Natural killer cell (primary cell): ENCODE measurements around the gene FAM76B. TPM values are rescaled to one million over a fixed set of nuclear protein-coding genes. Genes with fewer than 3 reads are reported as not detected.

Experiments
- ATAC-seq, 3 donors: fragments of 150-1000 bp in 2 of 3; fragments of 200-7000 bp in 1 of 3; cut with Tn5 transposase; 1 replicate in 1 of 3; 2 replicates in 2 of 3; pipeline ENCODE4 v1.10.0; 2021; ENCODE audit warnings: mild to moderate bottlenecking in 2 of 3, moderate library complexity in 2 of 3
- DNase-seq, 2 donors: peaks; one replicate each; pipeline versions ENCODE4 v3.0.0 to v3.0.0-alpha.2; 2013 to 2021; ENCODE audit warnings: mixed read lengths in 1 of 2
- H3K27ac ChIP-seq: one replicate; pipeline ENCODE4 v1.5.1; 2013; ENCODE audit warnings: mild to moderate bottlenecking, low read length
- H3K27me3 ChIP-seq: one replicate; pipeline ENCODE4 v1.6.1; 2013; ENCODE audit warnings: low read length; ENCODE audit not compliant: control insufficient read depth, insufficient read depth
- H3K36me3 ChIP-seq: one replicate; pipeline ENCODE4 v1.6.1; 2013; ENCODE audit warnings: low read length; ENCODE audit not compliant: control insufficient read depth, insufficient read depth
- H3K4me1 ChIP-seq: one replicate; pipeline ENCODE4 v1.6.1; 2013; ENCODE audit warnings: low read length; ENCODE audit not compliant: control insufficient read depth, insufficient read depth
- H3K4me3 ChIP-seq: one replicate; pipeline ENCODE4 v1.5.1; 2013; ENCODE audit warnings: low read length
- H3K9me3 ChIP-seq: one replicate; pipeline ENCODE4 v1.6.1; 2013; ENCODE audit warnings: low read length; ENCODE audit not compliant: control insufficient read depth, insufficient read depth
- H3K27ac Mint-ChIP-seq, 2 donors: one replicate each; pipeline ENCODE4 v1.8.0; 2022; ENCODE audit warnings: mild to moderate bottlenecking in 2 of 2, mixed read lengths in 2 of 2, moderate library complexity in 1 of 2
- H3K27me3 Mint-ChIP-seq, 2 donors: one replicate each; pipeline ENCODE4 v1.8.0; 2022; ENCODE audit warnings: low read depth in 2 of 2, mixed read lengths in 2 of 2
- H3K36me3 Mint-ChIP-seq: one replicate; pipeline ENCODE4 v1.8.0; 2022; ENCODE audit warnings: mixed read lengths
- H3K4me1 Mint-ChIP-seq, 2 donors: one replicate each; pipeline ENCODE4 v1.8.0; 2022; ENCODE audit warnings: mixed read lengths in 2 of 2
- H3K4me3 Mint-ChIP-seq: one replicate; pipeline ENCODE4 v1.8.0; 2022; ENCODE audit warnings: mild to moderate bottlenecking, moderate library complexity, mixed read lengths
- H3K9me3 Mint-ChIP-seq, 2 donors: one replicate each; pipeline ENCODE4 v1.8.0; 2022; ENCODE audit warnings: mixed read lengths in 2 of 2
- WGBS: methylation state at CpG from one replicate; pipeline ENCODE4 v1.1.7; 2013; ENCODE audit warnings: missing lambda C conversion rate; ENCODE audit not compliant: insufficient coverage; 5-methylcytosine and 5-hydroxymethylcytosine counted together
- intact Hi-C: fragments of 100-400 bp; cut with micrococcal nuclease; formaldehyde crosslinking; loops from one replicate; pipeline ENCODE4 v1.14.2; 2022
- total RNA-seq, 4 donors: library from RNA; stranded (reverse); fragments of 120-200 nt in 1 of 4; gene quantifications; one replicate each; pipeline versions ENCODE4 v1.2.3 to v1.2.4, GENCODE V29; 2013 to 2022
- TF ChIP-seq, protein P1 (sequence below): fragments of 200-600 bp; IDR thresholded peaks from one replicate; pipeline ENCODE4 v1.8.0; 2022; ENCODE audit warnings: antibody characterized with exemption

Gene FAM76B
- total RNA-seq, 3 donors from 2014 or later (not counting 1 experiment from before 2014, with no cell fraction given): 71.3 to 81.0 (median 76.9) TPM

DNA sequence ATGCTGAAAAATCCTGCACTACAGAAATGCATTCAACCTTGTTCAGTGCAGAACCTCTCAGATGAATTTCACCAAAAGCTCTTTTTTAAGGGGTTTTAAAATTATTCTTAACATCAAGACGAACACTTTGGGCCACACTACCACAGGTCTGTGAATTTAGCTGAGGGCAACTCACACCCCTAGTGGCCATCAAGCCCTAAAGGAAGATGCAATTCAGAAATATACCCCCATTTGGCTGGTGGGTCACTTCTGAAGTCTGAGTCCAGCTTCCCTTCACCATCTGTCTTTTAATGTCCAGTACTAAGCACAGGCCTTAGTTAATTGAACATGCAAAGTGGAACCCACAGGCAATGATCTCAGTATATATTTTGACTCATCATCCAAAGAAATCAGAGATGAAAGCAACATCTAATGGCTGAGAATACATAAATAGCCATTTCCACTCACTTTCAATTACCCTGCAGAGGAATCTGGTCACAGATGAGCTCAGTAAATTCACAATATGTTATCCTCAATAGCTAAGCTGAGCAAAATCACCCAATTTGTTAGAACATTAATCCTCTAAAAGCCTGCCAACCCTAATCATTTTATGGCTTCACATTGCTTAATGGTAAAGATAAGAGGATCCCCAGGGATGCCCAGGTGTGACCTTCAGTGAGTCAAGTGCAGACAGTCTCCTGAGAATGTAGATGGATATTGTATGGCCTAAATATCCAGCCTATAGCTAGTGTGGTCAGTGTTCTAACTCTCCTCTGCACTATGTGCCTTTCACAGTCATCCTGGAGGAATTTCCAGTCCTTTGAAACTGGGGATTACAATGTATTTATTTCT lies 50.3 kb downstream of the FAM76B start:
- 57% methylated on average over 1 of the region's 1 CpG for WGBS
- Histone ChIP-seq H3K4me3 (no peak overlapping the region), H3K27me3 (no peaks in the 10 kb centered on the region), H3K4me1 (no peaks in the 10 kb centered on the region), H3K27ac (no peak overlapping the region), H3K36me3 (no peaks in the 10 kb centered on the region), H3K9me3 (no peaks in the 10 kb centered on the region)
- Mint-ChIP-seq H3K27me3 (peaks cover 3 to 7% of the 10 kb centered on the region in 2 donors), H3K27ac (no peak overlapping the region), H3K9me3 (no peaks in the 10 kb centered on the region), H3K4me3 (no peak overlapping the region), H3K36me3 (no peaks in the 10 kb centered on the region), H3K4me1 (no peaks in the 10 kb centered on the region)
- DNase-seq (no peak), ATAC-seq (no peak)
- intact Hi-C loops: no loop called here
- TF ChIP-seq, protein P1, sequence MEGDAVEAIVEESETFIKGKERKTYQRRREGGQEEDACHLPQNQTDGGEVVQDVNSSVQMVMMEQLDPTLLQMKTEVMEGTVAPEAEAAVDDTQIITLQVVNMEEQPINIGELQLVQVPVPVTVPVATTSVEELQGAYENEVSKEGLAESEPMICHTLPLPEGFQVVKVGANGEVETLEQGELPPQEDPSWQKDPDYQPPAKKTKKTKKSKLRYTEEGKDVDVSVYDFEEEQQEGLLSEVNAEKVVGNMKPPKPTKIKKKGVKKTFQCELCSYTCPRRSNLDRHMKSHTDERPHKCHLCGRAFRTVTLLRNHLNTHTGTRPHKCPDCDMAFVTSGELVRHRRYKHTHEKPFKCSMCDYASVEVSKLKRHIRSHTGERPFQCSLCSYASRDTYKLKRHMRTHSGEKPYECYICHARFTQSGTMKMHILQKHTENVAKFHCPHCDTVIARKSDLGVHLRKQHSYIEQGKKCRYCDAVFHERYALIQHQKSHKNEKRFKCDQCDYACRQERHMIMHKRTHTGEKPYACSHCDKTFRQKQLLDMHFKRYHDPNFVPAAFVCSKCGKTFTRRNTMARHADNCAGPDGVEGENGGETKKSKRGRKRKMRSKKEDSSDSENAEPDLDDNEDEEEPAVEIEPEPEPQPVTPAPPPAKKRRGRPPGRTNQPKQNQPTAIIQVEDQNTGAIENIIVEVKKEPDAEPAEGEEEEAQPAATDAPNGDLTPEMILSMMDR: no peak

DNA sequence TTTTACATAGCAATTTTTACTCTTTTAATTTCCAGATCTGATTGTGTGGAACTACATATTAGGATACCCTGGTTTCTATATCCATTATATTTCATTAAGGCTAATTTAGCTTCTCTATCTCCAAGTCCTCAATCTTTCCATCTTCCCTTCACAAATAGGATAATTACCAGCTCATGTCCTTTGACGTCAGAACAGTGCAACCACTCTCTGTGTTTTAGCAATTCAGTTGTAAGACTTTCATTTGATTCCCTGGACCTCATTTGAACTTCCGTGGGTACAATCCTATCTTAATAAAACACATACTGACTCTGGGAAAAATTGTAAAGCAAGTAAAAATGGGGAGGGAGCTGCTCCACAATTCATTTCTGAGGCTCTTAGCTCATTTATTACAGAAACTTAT lies 52.8 kb downstream of the FAM76B start:
- WGBS: 69% methylated on average over 1 of the region's 2 CpGs
- no peak overlapping the region for H3K4me3 ChIP-seq
- no peak for ATAC-seq
- no peaks in the 10 kb centered on the region for H3K4me1 ChIP-seq
- no peak overlapping the region for H3K4me3 Mint-ChIP-seq
- no peaks in the 10 kb centered on the region for H3K27me3 ChIP-seq
- no peaks in the 10 kb centered on the region for H3K9me3 ChIP-seq
- H3K27me3 Mint-ChIP-seq: peaks cover 5 to 8% of the 10 kb centered on the region in 2 donors
- no peaks in the 10 kb centered on the region for H3K4me1 Mint-ChIP-seq
- H3K27ac Mint-ChIP-seq: no peak overlapping the region
- TF ChIP-seq, protein P1: no peak
- H3K36me3 ChIP-seq: no peaks in the 10 kb centered on the region
- no peak for DNase-seq
- H3K36me3 Mint-ChIP-seq: no peaks in the 10 kb centered on the region
- intact Hi-C loops: no loop called here
- no peak overlapping the region for H3K27ac ChIP-seq
- no peaks in the 10 kb centered on the region for H3K9me3 Mint-ChIP-seq

DNA sequence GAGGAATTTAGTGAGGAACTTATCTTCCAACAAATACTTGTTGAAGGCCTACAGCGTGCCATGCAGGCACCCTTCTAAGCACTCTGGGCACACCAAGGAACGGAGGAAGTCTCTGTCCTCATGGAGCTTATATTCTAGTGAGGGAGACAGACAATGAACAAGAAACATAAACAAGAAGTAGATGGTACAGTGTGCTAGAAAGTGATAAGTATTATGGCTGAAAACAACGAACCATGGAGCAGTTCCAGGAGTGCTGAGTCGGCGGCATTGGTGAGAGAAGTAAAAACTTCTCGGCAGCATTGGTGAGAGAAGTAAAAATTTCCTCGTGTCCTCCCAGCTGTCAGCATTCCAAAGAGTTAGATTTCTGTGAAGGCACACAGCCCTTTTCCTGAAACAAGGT lies 53.2 kb downstream of the FAM76B start:
- Mint-ChIP-seq H3K4me1 (no peaks in the 10 kb centered on the region), H3K27me3 (peaks cover 5 to 11% of the 10 kb centered on the region in 2 donors), H3K9me3 (no peaks in the 10 kb centered on the region), H3K27ac (no peak overlapping the region), H3K4me3 (no peak overlapping the region), H3K36me3 (no peaks in the 10 kb centered on the region)
- Histone ChIP-seq H3K36me3 (no peaks in the 10 kb centered on the region), H3K4me1 (no peaks in the 10 kb centered on the region), H3K27ac (no peak overlapping the region), H3K4me3 (no peak overlapping the region), H3K27me3 (no peaks in the 10 kb centered on the region), H3K9me3 (no peaks in the 10 kb centered on the region)
- DNase-seq (no peak), ATAC-seq (no peak)
- TF ChIP-seq, protein P1: no peak
- intact Hi-C loops: no loop called here
- 51% methylated on average over 7 of the region's 7 CpGs for WGBS
